Kidney (tissue), 14 donors: ENCODE data around the gene PLCH2. TPM values are rescaled to one million over a fixed set of nuclear protein-coding genes. Genes with fewer than 3 reads are reported as not detected.

Source experiments
- DNase-seq, 5 donors: peaks; one replicate each; pipeline ENCODE4 v3.0.0-alpha.2; 2013 to 2020
- FAIRE-seq: peaks from 2 replicates; lab custom pipeline; 2012; peaks lifted over from hg19 to GRCh38; lab: Jason Lieb, UNC
- H3K27ac ChIP-seq, 2 donors: one replicate each; pipeline ENCODE4 v1.7.0; 2013; ENCODE audit warnings: low read depth in 2 of 2, low read length in 2 of 2, inconsistent platforms in 1 of 2
- H3K27me3 ChIP-seq: one replicate; pipeline ENCODE4 v1.7.1; 2013; ENCODE audit warnings: low read length, inconsistent platforms; ENCODE audit not compliant: control insufficient read depth, insufficient read depth
- H3K36me3 ChIP-seq, 3 donors: one replicate each; pipeline versions ENCODE4 v1.7.0 to v1.7.1; 2013; ENCODE audit warnings: low read length in 3 of 3, control low read depth in 1 of 3, inconsistent platforms in 1 of 3; ENCODE audit not compliant: insufficient read depth in 3 of 3, control insufficient read depth in 2 of 3
- H3K4me1 ChIP-seq, 3 donors: one replicate each; pipeline versions ENCODE4 v1.7.0 to v1.7.1; 2013; ENCODE audit warnings: low read length in 3 of 3, inconsistent platforms in 1 of 3, low read depth in 1 of 3; ENCODE audit not compliant: control insufficient read depth in 2 of 3, insufficient read depth in 2 of 3
- H3K4me3 ChIP-seq, 3 donors: one replicate each; pipeline versions ENCODE4 v1.7.0 to v1.8.1; 2013; ENCODE audit warnings: low read length in 3 of 3, control low read depth in 1 of 3, inconsistent platforms in 1 of 3
- H3K9ac ChIP-seq, 3 donors: one replicate each; pipeline versions ENCODE4 v1.7.0 to v1.7.1; 2013; ENCODE audit warnings: low read length in 3 of 3, control low read depth in 1 of 3, inconsistent platforms in 1 of 3
- H3K9me3 ChIP-seq, 3 donors: one replicate each; pipeline versions ENCODE4 v1.7.0 to v1.7.1; 2013; ENCODE audit warnings: low read length in 3 of 3, control low read depth in 1 of 3, inconsistent platforms in 1 of 3; ENCODE audit not compliant: control insufficient read depth in 2 of 3, insufficient read depth in 1 of 3
- CTCF ChIP-seq: IDR thresholded peaks from 3 replicates; pipeline ENCODE4 v1.5.1; 2012; ENCODE audit warnings: mild to moderate bottlenecking, moderate library complexity, borderline replicate concordance; ENCODE audit not compliant: insufficient read depth; ENCODE audit errors: extremely low read depth
- intact Hi-C: fragments of 100-400 bp; cut with DNase I; formaldehyde crosslinking; loops from one replicate; pipeline ENCODE4 v1.11.1; 2022
- polyA plus RNA-seq: library from polyadenylated mRNA; stranded (reverse); fragments of 350-450 nt; fragmentation: Illumina TruSeq; extraction: RNeasy Lipid Tissue Mini Kit (QIAGEN cat#74804); gene quantifications from one replicate; pipeline ENCODE4 v1.2.3, GENCODE V29; 2014; ENCODE audit warnings: low read depth, low replicate concordance; ENCODE audit not compliant: insufficient read depth
- total RNA-seq: library from RNA; stranded (reverse); fragmentation: NEBNext Ultra II Directional; extraction: Animal tissue kit (Norgen Biotek cat#: 25700); gene quantifications from one replicate; pipeline ENCODE4 v1.2.1, GENCODE V29; 2021
- donor health status: control.
- donor health status: control.
- donor health status: control.
- donor health status: control.
- donor health status: control.
- donor health status: DM: yes; HTN: yes; CAD: no.
- donor health status: Normal renal cell carcinoma (clear cell type).

Gene PLCH2
- total and polyA plus RNA-seq, 2 donors from 2014 or later, result 7.4 to 8.7 TPM

DNA sequence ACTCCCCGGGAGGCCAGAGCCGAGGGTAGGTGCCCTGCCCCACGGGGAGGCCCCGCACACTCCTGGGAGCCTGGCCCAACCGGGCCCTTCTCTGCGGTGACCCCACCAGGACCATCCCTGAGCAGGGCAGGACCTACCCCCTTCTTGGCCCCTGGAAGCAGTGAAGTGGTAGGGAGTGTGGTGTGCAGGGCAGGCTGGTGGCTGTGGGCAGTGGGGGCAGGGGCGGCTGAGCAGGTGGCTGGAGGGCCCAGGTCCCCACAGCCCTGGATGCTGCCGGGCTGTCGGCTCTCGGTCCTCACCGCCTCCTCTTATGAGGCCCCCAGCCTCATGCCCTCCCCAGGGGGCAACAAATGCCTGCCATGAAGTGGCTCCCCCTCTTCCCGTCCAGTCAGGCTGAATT lies 19.5 kb downstream of the PLCH2 start:
- DNase-seq, result no peak
- Histone ChIP-seq H3K27me3 (no peaks in the 10 kb centered on the region), H3K27ac (no peak overlapping the region), H3K4me3 (no peak overlapping the region), H3K4me1 (no peaks in the 10 kb centered on the region), H3K9ac (no peak overlapping the region), H3K36me3 (no peaks in the 10 kb centered on the region), H3K9me3 (no peaks in the 10 kb centered on the region)
- intact Hi-C loops, result no loop called here
- TF ChIP-seq CTCF, result no peak
- no peak for FAIRE-seq

DNA sequence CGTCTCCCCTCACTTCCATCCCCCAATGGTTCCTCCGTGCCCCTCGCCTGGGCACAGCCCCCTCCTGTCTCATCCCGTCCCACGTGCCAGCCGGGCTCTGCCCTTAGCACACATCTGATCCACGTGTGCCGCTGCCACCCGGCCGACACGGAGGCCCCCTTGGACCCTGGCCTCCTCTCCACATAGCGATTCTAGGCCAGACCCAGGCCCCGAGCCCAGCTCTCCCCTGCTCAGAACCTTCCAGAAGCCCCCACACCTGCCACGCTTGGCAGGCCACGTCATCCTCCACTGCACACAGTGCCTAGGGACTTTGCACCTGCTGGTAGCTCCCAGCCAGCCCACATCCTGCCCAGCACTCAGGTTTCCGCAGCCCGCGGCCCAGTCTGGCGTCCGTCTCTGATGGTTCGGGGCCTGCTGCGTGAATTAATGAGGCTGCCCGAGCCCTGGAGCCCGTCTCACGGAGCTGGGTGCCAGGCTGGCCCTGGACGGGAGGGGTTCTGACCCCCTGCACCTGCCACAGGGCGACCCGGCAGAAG lies 20.1 kb downstream of the PLCH2 start:
- Histone ChIP-seq H3K27me3 (no peaks in the 10 kb centered on the region), H3K4me1 (no peaks in the 10 kb centered on the region), H3K27ac (peak overlapping the region in 1 of 2 donors; percentile 43), H3K36me3 (no peaks in the 10 kb centered on the region), H3K9me3 (no peaks in the 10 kb centered on the region), H3K9ac (no peak overlapping the region), H3K4me3 (peak overlapping the region in 1 of 3 donors; percentile 13)
- DNase-seq, result peak in 3 of 5 donors; percentile 31 to 62 (median 42)
- TF ChIP-seq CTCF, result no peak
- no peak for FAIRE-seq
- intact Hi-C loops, result no loop called here

GRCh38 chr1:2496746-2497145 lies 20.7 kb downstream of the PLCH2 start:
- no peak for FAIRE-seq
- Histone ChIP-seq H3K36me3 (no peaks in the 10 kb centered on the region), H3K27me3 (no peaks in the 10 kb centered on the region), H3K4me1 (no peaks in the 10 kb centered on the region), H3K4me3 (peak overlapping the region in 1 of 3 donors; percentile 32), H3K9me3 (no peaks in the 10 kb centered on the region), H3K9ac (no peak overlapping the region), H3K27ac (peak overlapping the region in 1 of 2 donors; percentile 43)
- no peak for TF ChIP-seq CTCF
- DNase-seq, result no peak
- intact Hi-C loops, result no loop called here

DNA sequence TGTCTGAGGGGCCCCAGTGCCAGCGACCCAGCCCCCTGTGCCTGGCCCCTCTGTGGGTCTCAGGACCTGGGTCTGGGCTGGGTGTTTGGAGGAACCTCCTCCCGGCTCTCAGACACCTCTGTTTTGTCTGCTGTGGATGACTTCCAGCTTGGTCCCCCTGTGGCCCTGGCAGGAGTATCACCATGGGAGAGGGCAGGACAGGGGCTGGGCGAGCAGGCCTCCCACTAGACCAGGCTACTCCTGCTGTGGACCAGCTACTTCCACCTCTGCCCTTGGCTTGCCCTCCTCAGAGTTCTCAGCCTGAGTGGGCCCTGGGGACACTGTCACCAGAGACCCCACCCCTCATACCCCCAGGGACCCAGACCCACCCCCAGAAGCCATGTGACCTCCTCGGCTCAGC lies 21.8 kb downstream of the PLCH2 start:
- Histone ChIP-seq H3K9ac (no peak overlapping the region), H3K27ac (no peak overlapping the region), H3K4me1 (no peaks in the 10 kb centered on the region), H3K4me3 (no peak overlapping the region), H3K27me3 (no peaks in the 10 kb centered on the region), H3K9me3 (no peaks in the 10 kb centered on the region), H3K36me3 (no peaks in the 10 kb centered on the region)
- no peak for FAIRE-seq
- DNase-seq, result no peak
- no peak for TF ChIP-seq CTCF
- intact Hi-C loops, result no loop called here
